HG02885 (cell line): ENCODE measurements around the gene CCL7.
"Not testable (repeated sequence)": the region's sequence is repeated elsewhere in the genome, so short reads cannot be mapped to it uniquely, and the experiment has no call there.

Experiments used
- ATAC-seq: cut with Tn5 transposase; IDR thresholded peaks from one replicate; pipeline ENCODE4 v1.9.1; 2021; ENCODE audit warnings: mild to moderate bottlenecking; ENCODE audit not compliant: unreplicated experiment, poor library complexity

The CCL7 gene

DNA sequence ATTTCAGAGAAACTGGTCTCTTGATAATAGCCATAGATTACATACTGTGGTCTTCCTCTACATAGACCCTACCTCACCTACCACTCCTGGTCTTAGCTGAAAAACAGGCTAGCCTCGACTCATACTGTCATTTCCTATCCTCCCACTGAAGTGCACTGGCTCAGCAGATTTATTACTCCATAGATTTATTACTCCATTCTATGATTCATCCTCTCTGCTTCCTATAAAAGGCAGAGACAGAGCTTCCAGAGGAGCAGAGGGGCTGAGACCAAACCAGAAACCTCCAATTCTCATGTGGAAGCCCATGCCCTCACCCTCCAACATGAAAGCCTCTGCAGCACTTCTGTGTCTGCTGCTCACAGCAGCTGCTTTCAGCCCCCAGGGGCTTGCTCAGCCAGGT, at the start of gene CCL7:
Gene CCL7 (plus strand): TSS at position 253 of the 400 bp plus-strand sequence. CDS start 70 bp downstream, at position 323.
- ATAC-seq = no peak

DNA sequence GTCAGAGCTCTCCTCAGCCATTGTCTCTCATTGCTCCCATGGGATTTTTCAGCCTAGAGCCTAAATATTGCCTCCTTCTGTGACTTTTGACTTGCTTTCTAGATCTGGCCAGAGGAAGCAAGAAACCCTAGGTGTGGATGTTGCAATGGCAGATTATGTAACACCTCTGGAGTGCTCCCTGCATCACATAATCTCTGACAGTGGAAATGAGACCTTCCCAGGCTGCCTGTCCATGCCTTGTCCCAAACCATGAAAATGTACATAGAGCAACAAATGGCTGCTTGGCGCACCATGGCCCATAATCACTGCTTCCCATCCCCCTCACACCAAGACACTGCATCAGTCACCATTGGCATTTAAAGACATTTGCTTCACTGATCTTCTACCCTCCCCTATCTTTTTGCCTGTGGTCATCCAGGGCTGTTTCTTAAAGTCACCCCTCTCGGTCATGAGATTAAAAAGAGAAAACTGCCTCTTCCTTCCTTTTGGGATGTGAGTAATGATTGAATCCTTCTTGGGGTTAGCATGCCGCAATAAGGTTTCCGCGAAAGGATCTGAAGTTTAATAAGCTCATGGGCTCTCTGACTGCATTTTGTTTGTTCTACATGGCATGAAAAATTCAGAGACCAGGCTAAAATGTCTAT, 49.1 kb upstream of the CCL7 start:
- no peak for ATAC-seq

DNA sequence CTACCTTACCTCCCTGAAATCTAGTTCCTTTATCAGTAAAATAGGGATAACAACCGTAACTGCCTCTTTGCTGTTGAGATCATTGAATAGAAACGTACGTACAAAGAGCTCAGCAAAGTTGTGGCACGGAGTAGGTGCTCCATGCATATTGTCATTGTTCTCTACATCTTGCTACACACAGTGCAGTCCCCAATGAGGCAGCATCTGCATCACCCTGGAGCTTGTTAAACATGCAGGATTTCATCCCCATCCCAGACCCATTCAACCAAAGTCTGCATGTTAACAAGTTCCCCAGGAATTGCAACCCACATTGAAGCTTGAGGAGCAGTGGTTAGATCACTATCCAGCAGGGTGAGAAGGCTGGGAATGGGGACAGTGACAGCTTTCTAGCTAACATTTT, 48.6 kb upstream of the CCL7 start:
- ATAC-seq = no peak

DNA sequence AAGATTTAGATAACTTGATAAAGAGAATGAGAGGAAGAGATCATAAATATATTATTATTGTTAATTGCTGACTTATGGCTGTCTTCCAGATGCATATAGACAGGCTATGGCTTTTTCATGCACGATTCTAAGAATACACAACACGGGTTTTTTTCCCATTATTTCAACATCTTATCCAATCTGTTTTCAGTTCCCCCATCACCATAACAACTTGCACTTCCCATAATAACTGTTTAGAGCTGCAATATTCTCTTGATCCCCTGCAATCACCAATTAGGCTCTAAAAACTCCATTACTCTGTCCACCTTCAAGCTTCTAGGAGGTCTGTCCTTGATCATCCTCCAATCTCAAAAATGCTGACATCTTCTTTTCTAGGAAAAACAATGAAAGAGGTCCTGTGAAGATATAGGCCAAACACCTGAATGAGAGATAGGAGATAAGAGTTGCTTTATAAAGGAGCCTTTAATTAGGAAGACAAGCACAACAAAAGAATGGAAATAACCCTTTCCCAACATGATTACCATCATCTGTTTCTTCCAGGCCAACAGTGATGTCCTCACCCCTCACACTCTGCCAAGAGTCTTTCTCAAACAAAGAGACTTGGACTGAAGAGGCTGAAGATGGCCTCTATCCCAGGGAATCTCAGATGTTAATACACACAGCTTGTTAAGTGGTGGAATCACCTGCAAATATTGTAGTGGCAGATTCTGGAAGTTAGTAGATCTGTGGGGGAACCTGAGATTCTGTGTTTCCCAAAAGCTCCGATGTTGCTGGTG, 47.1 kb upstream of the CCL7 start:
- no peak for ATAC-seq

- no peak for ATAC-seq
Observed at GRCh38 chr17:34225046-34225445, 45.0 kb upstream of the CCL7 start.

GRCh38 chr17:34226011-34226743, 43.8 kb upstream of the CCL7 start:
- ATAC-seq = no peak

GRCh38 chr17:34226744-34227034, 43.3 kb upstream of the CCL7 start:
- no peak for ATAC-seq

DNA sequence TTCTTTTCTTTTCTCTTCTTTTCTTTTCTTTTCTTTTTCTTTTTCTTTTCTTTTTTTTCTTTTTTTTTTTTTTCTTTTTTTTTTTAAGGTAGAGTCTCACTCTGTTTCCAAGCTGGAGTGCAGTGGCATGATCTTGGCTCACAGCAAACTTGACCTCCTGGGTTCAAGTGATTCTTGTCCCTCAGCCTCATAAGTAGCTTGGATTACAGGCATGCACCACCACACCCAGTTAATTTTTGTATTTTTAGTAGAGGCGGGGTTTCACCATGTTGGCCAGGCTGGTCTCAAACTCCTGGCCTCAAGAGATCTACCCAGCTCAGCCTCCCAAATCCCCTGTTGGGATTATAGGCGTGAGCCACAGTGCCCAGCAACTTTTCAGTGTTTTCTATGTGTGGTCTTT, 42.7 kb upstream of the CCL7 start:
- not testable (repeated sequence) for ATAC-seq

DNA sequence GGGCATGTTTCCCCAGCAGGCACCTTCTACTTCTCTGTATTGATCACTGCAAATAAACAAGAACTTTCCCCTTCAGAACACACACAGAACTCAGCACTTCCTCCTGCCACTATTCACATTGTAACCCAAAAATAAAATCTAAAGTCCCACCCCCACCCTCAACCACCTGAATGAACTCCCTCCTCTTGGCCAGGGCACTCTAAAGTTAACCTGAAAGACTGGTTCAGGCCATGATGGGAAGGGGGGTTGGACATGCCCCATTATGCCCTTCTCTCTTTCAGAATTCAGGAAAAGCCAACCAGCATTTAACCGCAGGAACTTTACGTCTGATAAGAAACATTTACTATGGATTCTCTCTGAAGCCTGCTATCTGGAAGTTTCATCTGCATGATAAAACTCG, 42.3 kb upstream of the CCL7 start:
- no peak for ATAC-seq

DNA sequence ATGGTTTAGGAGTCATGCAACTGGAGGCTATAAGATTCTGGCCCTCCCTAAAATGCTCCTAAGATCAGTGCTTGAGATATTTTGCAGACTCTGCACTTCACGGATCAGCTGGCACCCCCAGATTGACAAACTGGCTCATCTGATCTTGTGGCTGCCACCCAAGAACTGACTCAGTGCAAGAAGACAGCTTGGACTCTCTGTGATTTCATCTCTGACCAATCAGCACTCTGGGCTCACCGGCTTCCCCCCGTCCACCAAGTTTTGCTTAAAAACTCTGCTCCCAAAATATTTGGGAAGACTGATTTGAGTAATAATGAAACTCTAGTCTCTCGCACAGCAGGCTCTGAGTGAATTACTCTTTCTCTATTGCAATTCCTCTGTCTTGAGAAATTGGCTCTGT, 41.2 kb upstream of the CCL7 start:
- no peak for ATAC-seq

DNA sequence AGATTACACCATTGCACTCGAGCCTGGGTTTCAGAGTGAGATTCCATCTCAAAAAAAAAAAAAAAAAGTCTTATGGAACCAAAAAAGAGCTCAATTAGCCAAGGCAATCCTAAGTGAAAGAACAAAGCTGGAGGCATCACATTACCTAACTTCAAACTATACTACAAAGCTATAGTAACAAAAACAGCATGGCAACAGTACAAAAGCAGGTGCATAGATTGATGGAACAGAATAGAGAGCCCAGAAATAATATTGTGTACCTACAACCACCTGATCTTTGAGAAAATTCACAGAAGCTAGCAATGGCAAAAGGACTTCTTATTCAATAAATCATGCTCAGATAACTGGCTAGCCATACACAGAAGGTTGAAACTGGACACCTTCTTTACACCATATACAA, 39.7 kb upstream of the CCL7 start:
- ATAC-seq = no peak

GRCh38 chr17:34234616-34235015, 35.4 kb upstream of the CCL7 start:
- ATAC-seq = no peak

DNA sequence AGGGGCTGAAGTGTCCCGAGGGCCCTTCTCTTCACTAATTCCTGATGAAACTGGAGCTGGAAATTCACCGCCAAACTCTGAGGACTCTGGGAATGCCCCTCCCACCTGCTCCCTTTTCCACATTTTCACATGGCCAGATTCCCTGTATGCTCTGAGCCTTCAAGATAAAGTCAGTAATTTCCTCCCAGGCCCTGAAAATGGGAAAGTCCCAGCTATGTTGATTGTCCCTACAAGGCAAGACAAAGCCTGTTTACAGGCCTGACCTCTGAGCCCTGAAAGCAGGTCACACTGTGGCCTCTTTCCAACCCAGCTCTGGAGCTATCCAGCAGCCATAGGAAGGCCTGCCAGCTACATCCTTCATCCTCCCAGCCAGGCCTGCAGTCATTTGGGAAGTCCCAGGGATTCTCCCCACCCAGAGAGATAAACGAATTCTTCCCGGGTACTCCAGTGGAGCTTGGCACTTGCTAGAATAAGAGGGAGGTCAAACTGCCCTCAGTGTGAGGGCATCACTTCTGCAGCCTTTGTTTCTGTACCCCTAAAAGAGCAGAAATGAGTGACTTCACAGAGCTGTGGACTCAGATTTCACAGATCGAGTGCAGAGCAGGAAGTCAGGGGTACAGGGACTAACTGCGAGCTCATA, 34.5 kb upstream of the CCL7 start:
- no peak for ATAC-seq

GRCh38 chr17:34236281-34236892, 33.6 kb upstream of the CCL7 start:
- no peak for ATAC-seq

GRCh38 chr17:34237458-34237857, 32.6 kb upstream of the CCL7 start:
- no peak for ATAC-seq

DNA sequence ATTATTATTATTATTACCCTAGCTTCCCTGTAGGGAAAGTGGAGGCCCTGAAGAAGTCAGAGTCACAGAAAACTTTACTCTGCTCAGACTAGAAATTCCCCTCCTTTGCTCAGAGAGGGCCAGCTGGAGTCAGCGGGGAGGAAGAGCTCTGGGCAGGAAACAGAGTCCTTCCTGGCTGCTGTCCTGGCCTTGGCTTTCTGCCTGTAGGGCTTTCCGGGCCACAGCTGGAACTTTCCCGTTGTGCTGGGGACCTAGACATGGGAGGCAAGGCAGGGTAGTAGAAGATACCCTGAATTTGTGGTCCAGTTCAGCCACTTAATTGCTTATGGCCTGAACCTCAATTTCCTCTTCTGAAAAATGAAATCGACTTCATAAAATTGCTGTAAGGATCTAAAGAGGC, 29.0 kb upstream of the CCL7 start:
- no peak for ATAC-seq

- no peak for ATAC-seq
Observed at GRCh38 chr17:34242587-34243363, 27.2 kb upstream of the CCL7 start.

DNA sequence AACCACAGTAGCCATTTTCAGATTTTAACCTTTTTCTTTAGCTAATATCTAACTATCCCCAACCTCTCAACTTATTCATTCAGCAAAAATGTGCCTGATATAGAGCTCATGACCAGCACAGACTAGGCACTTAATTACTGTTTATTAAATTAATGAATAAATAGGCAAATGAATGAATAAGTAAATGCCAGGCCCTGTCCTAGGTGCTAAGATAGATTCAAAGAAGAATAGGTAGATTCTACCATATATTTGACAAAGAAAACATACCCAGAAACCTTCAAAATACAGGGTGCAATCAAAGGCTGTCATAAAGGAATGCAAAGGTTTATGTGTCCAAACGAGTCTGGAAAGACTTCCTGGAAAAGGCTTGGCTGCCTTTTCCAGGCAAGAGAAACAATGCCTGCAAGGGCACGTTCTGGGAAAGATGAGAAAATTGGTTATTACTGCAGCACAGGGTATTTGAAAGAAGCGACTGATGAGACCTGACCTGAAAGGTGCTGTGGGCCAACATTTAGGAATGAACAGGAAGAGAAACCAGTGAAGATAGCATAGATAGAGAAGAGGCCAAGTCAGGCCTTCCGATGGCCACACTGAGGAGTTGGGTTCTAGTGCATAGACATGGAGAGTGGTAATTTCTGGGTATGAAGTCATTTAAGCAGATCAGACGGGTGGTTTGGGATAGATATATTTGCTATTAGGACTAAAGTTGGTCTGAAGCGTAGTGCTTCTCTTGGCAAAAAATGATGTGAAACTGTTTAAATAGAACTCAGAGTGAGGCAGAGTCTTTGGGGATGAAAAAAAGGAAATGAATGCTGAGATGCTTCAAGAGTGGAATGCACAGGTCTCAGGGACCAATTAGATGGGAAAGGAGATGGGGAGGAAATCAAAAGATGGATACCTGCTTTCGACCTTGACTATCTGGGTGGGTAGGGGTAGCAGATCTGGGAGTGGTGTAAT, 26.4 kb upstream of the CCL7 start:
- ATAC-seq = no peak
